Measurements from ENCODE around the gene SYT1.

GRCh38 chr12:78881685-78882084 lies 17.1 kb downstream of the SYT1 start:
- TF ChIP-seq, protein P1, sequence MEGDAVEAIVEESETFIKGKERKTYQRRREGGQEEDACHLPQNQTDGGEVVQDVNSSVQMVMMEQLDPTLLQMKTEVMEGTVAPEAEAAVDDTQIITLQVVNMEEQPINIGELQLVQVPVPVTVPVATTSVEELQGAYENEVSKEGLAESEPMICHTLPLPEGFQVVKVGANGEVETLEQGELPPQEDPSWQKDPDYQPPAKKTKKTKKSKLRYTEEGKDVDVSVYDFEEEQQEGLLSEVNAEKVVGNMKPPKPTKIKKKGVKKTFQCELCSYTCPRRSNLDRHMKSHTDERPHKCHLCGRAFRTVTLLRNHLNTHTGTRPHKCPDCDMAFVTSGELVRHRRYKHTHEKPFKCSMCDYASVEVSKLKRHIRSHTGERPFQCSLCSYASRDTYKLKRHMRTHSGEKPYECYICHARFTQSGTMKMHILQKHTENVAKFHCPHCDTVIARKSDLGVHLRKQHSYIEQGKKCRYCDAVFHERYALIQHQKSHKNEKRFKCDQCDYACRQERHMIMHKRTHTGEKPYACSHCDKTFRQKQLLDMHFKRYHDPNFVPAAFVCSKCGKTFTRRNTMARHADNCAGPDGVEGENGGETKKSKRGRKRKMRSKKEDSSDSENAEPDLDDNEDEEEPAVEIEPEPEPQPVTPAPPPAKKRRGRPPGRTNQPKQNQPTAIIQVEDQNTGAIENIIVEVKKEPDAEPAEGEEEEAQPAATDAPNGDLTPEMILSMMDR (IDR thresholded peaks at IDR 0.05; ENCODE audit: insufficient read depth, low read length, poor library complexity, severe bottlenecking), result no peak
- TF ChIP-seq EZH2phosphoT487 (conservative IDR thresholded peaks at IDR 0.05; ENCODE audit: low read length), result no peak
